ENCODE results near the gene NXPE1. TPM values are rescaled to one million over a fixed set of nuclear protein-coding genes. Genes with fewer than 3 reads are reported as not detected.
"Not testable (repeated sequence)": the region's sequence is repeated elsewhere in the genome, so short reads cannot be mapped to it uniquely, and the experiment has no call there.

NXPE1 gene
- not detected for total RNA-seq

DNA sequence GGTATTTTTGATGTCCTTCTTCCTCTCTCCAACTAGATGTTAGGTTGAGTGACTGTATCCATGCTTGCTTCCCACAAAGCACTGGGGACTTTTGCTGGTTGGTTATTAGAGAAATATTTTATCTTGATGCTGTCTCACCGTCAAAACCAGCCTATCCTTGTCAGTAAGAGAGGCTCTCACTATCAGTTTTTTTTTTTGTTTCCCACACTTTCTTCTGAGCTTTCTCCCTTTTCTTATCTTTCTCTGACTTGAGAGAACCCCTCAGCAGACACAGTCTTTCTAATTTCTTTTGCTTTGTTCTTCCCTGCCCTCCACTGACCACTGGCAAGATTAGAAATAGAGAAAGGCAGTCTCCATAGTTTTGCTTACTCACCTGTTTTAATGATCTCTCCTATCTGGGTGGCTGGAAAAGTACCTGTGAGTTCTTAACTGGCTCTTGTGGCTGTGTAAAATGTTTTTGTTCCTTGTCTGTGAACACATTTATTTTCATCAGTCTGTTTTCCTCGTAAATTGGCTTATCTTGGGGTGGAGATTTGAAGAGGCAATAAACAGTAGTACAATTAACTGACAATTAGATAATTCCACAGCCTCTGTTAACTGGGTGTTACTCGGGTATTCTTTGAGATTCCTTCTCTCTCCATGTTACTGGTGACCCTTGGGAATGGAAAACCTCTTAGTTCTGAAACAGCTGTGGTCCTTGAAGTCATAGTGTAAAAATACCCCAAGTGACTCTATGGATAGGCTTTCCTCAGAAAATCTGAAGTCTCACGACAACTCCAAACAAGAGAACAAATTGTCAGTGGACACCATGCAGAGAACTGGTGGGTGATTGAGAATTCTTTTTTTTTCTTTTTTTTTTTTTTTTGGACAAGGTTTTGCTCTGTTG is at the start of gene NXPE1:
Gene NXPE1 (minus strand): TSS at position 457 of the 886 bp plus-strand sequence. CDS start 8,680 bp downstream, outside the sequence.
- intact Hi-C loops (cut with micrococcal nuclease) = no loop called here
- no peak for DNase-seq
- CTCF ChIA-PET = no interaction called here
- POLR2A ChIA-PET = no interaction called here
- no peak within 1 kb of the TSS for H3K4me3 Mint-ChIP-seq
- H3K27ac Mint-ChIP-seq = no peak within 1 kb of the TSS
- H3K36me3 Mint-ChIP-seq = no peaks in the 10 kb centered on the region
- H3K27me3 Mint-ChIP-seq = peaks cover 4% of the 10 kb centered on the region
- H3K9me3 Mint-ChIP-seq = no peaks in the 10 kb centered on the region
- H3K4me1 Mint-ChIP-seq (ENCODE audit: low read depth) = peaks cover 3% of the 10 kb centered on the region

DNA sequence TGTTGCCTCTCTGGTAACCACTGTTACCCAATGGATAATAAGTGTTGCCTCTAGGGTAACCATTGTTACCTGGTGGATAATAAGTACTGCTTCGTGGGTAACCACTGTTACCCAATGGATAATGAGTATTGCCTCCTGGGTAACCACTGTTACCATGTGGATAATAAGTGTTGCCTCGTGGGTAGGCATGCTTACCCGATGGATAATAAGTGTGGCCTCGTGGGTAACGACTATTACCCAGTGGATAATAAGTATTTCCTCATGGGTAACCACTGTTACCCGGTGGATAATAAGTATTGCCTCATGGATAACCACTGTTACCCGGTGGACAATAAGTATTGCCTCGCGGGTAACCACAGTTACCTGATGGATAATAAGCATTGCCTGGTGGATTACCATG is 49.7 kb upstream of the NXPE1 start:
- Mint-ChIP-seq H3K27me3 (no peaks in the 10 kb centered on the region), H3K9me3 (peaks cover 3% of the 10 kb centered on the region), H3K4me3 (no peak overlapping the region), H3K27ac (no peak overlapping the region), H3K4me1 (ENCODE audit: low read depth) (no peaks in the 10 kb centered on the region), H3K36me3 (no peaks in the 10 kb centered on the region)
- intact Hi-C loops (cut with micrococcal nuclease) = no loop called here
- CTCF ChIA-PET = no interaction called here
- POLR2A ChIA-PET = no interaction called here
- DNase-seq = no peak

DNA sequence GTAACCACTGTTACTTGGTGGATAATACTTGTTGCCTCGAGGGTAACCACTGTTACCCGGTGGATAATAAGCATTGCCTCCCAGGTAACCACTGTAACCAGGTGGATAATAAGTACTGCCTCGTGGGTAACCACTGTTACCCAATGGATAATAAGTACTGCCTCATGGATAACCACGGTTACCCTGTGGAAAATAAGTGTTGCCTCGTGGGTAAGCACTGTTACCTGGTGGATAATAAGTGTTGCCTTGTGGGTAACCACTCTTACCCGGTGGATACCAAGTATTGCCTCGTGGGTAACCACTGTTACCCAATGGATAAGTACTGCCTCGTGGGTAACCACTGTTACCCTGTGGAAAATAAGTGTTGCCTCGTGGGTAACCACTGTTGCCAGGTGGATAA is 48.9 kb upstream of the NXPE1 start:
- H3K36me3 Mint-ChIP-seq; H3K9me3 Mint-ChIP-seq; intact Hi-C loops (cut with micrococcal nuclease); H3K4me3 Mint-ChIP-seq; CTCF ChIA-PET; DNase-seq; H3K27me3 Mint-ChIP-seq; H3K27ac Mint-ChIP-seq; H3K4me1 Mint-ChIP-seq (ENCODE audit: low read depth); POLR2A ChIA-PET: not testable (repeated sequence)

DNA sequence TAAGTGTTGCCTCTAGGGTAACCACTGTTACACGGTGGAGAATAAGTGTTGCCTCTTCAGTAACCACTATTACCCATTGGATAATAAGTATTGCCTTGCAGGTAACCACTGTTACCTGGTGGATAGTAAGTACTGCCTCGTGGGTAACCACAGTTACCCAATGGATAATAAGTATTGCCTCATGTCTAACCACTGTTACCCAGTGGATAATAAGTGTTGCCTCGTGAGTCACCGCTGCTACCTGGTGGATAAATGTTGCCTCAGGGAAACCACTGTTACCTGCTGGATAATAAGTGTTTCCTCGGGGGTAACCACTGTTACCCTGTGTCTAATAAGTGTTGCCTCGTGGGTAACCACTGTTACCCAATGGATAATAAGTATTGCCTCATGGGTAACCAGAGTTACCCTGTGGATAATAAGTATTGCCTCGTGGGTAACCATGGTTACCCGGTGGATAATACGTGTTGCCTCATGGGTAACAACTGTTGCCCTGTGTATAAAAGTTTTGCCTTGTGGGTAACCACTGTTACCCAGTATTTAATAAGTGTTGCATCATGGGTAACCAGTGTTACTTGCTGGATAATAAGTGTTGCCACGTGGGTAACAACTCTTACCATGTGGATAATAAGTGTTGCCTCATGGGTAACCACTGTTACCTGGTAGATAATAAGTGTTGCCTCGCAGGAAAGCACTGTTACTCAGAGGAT is 48.2 kb upstream of the NXPE1 start:
- H3K36me3 Mint-ChIP-seq = no peaks in the 10 kb centered on the region
- CTCF ChIA-PET = no interaction called here
- POLR2A ChIA-PET = no interaction called here
- no peak overlapping the region for H3K27ac Mint-ChIP-seq
- peaks cover 3% of the 10 kb centered on the region for H3K9me3 Mint-ChIP-seq
- intact Hi-C loops (cut with micrococcal nuclease) = no loop called here
- no peak for DNase-seq
- H3K27me3 Mint-ChIP-seq = no peaks in the 10 kb centered on the region
- H3K4me3 Mint-ChIP-seq = no peak overlapping the region
- H3K4me1 Mint-ChIP-seq (ENCODE audit: low read depth) = no peaks in the 10 kb centered on the region

DNA sequence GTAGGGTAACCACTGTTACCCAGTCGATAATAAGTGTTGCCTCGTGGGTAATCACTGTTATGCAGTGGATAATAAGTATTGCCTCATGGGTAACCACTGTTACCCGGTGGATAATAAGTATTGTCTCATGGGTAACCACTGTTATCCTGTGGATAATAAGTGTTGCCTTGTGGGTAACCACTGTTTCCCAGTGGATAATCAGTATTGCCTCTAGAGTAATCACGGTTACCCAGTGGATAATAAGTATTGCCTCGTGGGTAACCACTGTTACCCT is 47.1 kb upstream of the NXPE1 start:
- H3K9me3 Mint-ChIP-seq; H3K4me1 Mint-ChIP-seq (ENCODE audit: low read depth); H3K27me3 Mint-ChIP-seq; CTCF ChIA-PET; DNase-seq; intact Hi-C loops (cut with micrococcal nuclease); H3K27ac Mint-ChIP-seq; POLR2A ChIA-PET; H3K4me3 Mint-ChIP-seq; H3K36me3 Mint-ChIP-seq: not testable (repeated sequence)

DNA sequence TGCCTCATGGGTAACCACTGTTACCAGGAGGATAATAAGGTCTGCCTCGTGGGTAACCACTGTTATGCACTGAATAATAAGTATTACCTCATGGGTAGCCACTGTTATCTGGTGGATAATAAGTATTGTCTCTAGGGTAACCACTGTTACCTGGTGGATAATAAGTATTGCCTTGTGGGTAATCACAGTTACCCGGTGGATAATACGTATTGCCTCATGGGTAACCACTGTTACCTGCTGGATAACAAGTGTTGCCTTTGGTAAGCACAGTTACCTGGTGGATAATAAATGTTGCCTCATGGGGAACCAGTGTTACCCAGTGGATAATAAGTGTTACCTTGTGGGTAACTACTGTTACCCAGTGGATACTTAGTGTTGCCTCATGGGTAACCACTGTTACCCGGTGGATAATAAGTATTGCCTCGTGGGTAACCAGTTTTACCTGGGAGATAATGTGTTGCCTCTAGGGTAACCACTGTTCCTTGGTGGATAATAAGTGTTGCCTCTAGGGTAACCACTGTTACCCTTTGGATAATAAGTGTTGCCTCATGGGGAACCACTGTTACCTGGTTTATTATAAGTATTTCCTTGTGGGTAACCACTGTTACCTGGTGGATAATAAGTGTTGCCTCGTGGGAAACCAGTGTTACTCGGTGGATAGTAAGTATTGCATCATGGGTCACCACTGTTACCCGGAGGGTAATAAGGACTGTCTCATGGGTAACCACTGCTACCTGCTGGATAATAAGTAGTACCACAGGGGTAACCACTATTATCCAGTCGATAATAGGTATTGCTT is 46.5 kb upstream of the NXPE1 start:
- ChIA-PET CTCF (no interaction called here), POLR2A (no interaction called here)
- H3K4me1 Mint-ChIP-seq (ENCODE audit: low read depth) = no peaks in the 10 kb centered on the region
- H3K36me3 Mint-ChIP-seq = no peaks in the 10 kb centered on the region
- H3K9me3 Mint-ChIP-seq = peaks cover 3% of the 10 kb centered on the region
- no peak overlapping the region for H3K27ac Mint-ChIP-seq
- H3K4me3 Mint-ChIP-seq = no peak overlapping the region
- intact Hi-C loops (cut with micrococcal nuclease) = no loop called here
- DNase-seq = no peak
- no peaks in the 10 kb centered on the region for H3K27me3 Mint-ChIP-seq

DNA sequence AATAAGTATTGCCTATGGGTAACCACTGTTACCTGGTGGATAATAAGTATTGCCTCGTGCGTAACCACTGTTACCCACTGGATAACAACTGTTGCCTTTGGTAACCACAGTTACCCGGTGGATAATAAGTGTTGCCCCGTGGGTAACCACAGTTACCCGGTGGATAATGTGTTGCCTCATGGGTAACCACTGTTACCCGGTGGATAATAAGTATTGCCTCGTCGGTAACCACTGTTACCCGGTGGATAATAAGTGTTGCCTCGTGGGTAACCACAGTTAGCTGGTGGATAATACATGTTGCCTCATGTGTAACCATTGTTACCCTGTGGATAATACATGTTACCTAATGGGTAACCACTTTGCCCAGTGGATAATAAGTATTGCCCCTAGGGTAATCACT is 45.7 kb upstream of the NXPE1 start:
- no peaks in the 10 kb centered on the region for H3K36me3 Mint-ChIP-seq
- DNase-seq = no peak
- ChIA-PET POLR2A (no interaction called here), CTCF (no interaction called here)
- no peaks in the 10 kb centered on the region for H3K4me1 Mint-ChIP-seq (ENCODE audit: low read depth)
- no peaks in the 10 kb centered on the region for H3K27me3 Mint-ChIP-seq
- no peak overlapping the region for H3K27ac Mint-ChIP-seq
- no peak overlapping the region for H3K4me3 Mint-ChIP-seq
- intact Hi-C loops (cut with micrococcal nuclease) = no loop called here
- peaks cover 3% of the 10 kb centered on the region for H3K9me3 Mint-ChIP-seq

DNA sequence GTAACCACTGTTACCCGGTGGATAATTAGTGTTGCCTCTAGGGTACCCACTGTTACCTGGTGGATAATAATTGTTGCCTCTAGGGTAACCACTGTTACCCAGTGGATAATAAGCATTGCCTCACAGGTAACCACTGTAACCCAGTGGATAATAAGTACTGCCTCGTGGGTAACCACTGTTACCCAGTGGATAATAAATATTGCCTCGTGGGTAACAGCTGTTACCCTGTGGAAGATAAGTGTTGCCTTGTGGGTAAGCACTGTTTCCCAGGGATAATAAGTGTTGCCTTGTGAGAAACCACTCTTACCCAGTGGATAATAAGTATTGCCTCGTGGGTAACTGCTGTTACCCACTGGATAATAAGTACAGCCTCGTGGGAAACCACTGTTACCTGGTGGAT is 45.2 kb upstream of the NXPE1 start:
- Mint-ChIP-seq H3K36me3 (no peaks in the 10 kb centered on the region), H3K9me3 (peaks cover 2% of the 10 kb centered on the region)

DNA sequence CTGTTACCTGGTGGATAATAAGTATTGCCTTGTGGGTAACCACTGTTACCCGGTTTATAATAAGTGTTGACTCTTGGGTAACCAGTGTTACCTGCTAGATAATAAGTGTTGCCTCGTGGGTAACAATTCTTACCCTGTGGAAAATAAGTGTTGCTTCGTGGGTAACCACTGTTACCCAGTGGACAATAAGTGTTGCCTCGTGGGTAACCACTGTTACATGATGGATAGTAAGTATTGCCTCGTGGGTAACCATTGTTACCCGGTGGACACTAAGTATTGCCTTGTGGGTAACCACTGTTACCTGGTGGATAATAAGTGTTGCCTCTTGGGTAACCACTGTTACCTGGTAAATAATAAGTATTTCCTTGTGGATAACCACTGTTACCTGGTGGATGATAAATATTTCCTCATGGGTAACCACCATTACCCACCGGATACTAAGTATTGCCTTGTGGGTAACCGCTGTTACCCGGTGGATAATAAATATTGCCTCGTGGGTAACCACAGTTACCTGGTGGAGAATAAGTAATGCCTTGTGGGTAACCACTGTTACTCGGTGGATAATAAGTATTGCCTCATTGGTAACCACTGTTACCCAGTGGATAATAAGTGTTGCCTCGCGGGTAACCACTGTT is 44.6 kb upstream of the NXPE1 start:
- H3K9me3 Mint-ChIP-seq = no peaks in the 10 kb centered on the region
- POLR2A ChIA-PET = no interaction called here
- DNase-seq = no peak

More for the DNA sequence above, 45.2 kb upstream of the NXPE1 start:
- Mint-ChIP-seq H3K4me3 (no peak overlapping the region), H3K27me3 (no peaks in the 10 kb centered on the region), H3K27ac (no peak overlapping the region), H3K4me1 (ENCODE audit: low read depth) (no peaks in the 10 kb centered on the region)
- CTCF ChIA-PET = no interaction called here
- POLR2A ChIA-PET = no interaction called here
- no peak for DNase-seq
- intact Hi-C loops (cut with micrococcal nuclease) = loop anchor here (5.0 kb wide), 1 partner anchor 263 kb away; no protein-coding TSS in a partner anchor

DNA sequence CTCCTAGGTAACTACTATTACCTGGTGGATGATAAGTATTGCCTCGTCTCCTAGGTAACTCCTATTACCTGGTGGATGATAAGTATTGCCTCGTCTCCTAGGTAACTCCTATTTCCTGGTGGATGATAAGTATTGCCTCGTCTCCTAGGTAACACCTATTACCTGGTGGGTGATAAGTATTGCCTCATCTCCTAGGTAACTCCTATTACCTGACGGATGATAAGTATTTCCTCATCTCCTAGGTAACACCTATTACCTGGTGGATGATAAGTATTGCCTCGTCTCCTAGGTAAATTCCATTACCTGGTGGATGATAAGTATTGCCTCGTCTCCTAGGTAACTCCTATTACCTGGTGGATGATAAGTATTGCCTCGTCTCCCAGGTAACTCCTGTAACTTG is 43.5 kb upstream of the NXPE1 start:
- H3K4me1 Mint-ChIP-seq (ENCODE audit: low read depth); H3K4me3 Mint-ChIP-seq; DNase-seq; CTCF ChIA-PET; H3K9me3 Mint-ChIP-seq; POLR2A ChIA-PET; H3K36me3 Mint-ChIP-seq; H3K27me3 Mint-ChIP-seq; H3K27ac Mint-ChIP-seq: not testable (repeated sequence)
- intact Hi-C loops (cut with micrococcal nuclease) = loop anchor here (5.0 kb wide), 1 partner anchor 261 kb away; no protein-coding TSS in a partner anchor

More for the DNA sequence above, 44.6 kb upstream of the NXPE1 start:
- H3K4me3 Mint-ChIP-seq = no peak overlapping the region
- no peaks in the 10 kb centered on the region for H3K27me3 Mint-ChIP-seq
- CTCF ChIA-PET = no interaction called here
- no peaks in the 10 kb centered on the region for H3K4me1 Mint-ChIP-seq (ENCODE audit: low read depth)
- no peaks in the 10 kb centered on the region for H3K36me3 Mint-ChIP-seq
- H3K27ac Mint-ChIP-seq = no peak overlapping the region
- intact Hi-C loops (cut with micrococcal nuclease) = loop anchor here (5.0 kb wide), 1 partner anchor 262 kb away; no protein-coding TSS in a partner anchor

DNA sequence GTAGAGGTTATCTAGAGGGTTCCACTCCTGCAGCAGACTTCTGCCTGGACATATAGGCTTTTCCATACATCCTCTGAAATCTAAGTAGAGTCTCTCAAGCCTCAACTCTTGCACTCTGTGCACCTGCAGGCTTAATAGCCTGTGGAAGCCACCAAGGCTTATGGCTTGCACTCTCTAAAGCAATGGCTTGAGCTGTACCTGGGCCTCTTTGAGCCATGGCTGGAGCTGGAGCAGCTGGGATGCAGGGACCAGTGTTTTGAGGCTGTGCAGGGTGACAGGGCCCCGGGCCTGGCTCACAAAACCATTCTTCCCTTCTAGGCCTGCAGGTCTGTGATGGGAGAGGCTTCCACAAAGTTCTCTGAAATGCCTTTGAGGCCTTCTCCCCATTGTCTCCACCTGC is 38.8 kb upstream of the NXPE1 start:
- CTCF ChIA-PET = no interaction called here
- H3K36me3 Mint-ChIP-seq = no peaks in the 10 kb centered on the region
- intact Hi-C loops (cut with micrococcal nuclease) = no loop called here
- POLR2A ChIA-PET = no interaction called here
- no peak overlapping the region for H3K4me3 Mint-ChIP-seq
- H3K9me3 Mint-ChIP-seq = no peaks in the 10 kb centered on the region
- H3K27me3 Mint-ChIP-seq = no peaks in the 10 kb centered on the region
- DNase-seq = no peak
- H3K27ac Mint-ChIP-seq = no peak overlapping the region
- H3K4me1 Mint-ChIP-seq (ENCODE audit: low read depth) = no peaks in the 10 kb centered on the region

DNA sequence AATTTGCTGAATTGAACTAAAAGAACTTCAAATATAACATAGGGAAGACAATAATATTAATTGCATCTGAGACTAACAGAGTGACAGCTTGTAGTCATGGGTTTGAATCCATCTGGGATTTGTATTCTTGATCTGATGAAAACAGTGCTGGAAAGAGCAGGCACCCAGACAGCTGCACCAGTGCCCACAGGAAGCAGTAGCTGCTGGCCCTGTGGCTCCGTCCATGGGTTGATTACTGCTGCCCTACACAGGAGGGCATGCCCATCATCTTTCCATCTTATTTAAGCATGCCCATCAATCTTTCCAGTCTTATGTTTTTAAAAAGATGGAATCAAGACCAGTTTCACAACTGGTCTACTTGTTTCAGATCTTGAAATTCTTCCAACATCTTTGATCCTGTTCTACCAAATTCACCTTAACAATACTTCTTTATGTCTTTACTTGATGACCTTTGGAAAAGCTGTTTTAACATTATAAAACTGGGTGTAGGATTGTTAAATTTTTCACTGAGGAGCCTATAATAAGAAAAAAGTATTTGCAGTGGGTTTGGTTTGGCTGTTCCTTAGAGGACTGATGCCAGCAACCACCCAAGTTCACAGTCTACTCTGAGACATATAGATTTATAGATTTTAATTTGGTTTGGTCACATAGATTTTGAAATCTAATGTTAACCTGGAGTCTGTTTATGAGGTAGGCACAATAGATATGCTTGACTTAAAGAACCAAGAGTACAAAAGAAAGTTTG is 36.7 kb upstream of the NXPE1 start:
- H3K27ac Mint-ChIP-seq = no peak overlapping the region
- H3K4me3 Mint-ChIP-seq = no peak overlapping the region
- H3K4me1 Mint-ChIP-seq (ENCODE audit: low read depth) = no peaks in the 10 kb centered on the region
- no peak for DNase-seq
- POLR2A ChIA-PET = no interaction called here
- CTCF ChIA-PET = no interaction called here
- peaks cover 5% of the 10 kb centered on the region for H3K27me3 Mint-ChIP-seq
- no peaks in the 10 kb centered on the region for H3K36me3 Mint-ChIP-seq
- intact Hi-C loops (cut with micrococcal nuclease) = no loop called here
- no peaks in the 10 kb centered on the region for H3K9me3 Mint-ChIP-seq

All from activated CD4-positive, alpha-beta memory T cell treated with anti-CD3 and anti-CD28 coated beads for 36 hours (primary cell).